HG02884 (cell line): ENCODE measurements around the gene CCDC187.

Experiments
- ATAC-seq: cut with Tn5 transposase; IDR thresholded peaks from one replicate; pipeline ENCODE4 v1.9.1; 2021; ENCODE audit warnings: mild to moderate bottlenecking, moderate library complexity; ENCODE audit not compliant: unreplicated experiment

CCDC187 gene

GRCh38 chr9:136286359-136286986, 17.4 kb downstream of the CCDC187 start:
- no peak for ATAC-seq

- no peak for ATAC-seq
Measured at GRCh38 chr9:136285501-136286358, 18.2 kb downstream of the CCDC187 start.

- ATAC-seq = no peak
Measured at GRCh38 chr9:136284951-136285350, 18.9 kb downstream of the CCDC187 start.

DNA sequence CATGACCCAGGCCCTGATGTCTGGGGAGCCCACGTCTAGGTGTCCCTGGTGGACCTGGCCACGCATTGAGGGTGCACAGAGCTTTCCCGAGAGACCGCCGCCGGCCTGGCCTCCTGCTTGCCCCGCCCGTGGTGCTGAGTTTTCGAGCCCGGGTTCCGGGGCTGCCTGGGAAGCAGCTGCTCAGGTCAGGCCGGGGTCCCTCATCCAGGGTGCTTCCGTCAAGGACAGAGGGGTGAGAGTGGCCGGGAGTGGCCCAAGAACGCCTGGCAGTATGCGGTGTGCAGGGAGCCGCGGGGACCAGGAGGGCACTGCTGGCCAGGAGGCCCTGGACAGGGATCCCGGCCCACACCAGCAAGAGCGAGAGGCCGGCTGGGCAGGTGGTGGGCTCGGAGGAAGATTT, 19.6 kb downstream of the CCDC187 start:
- no peak for ATAC-seq

DNA sequence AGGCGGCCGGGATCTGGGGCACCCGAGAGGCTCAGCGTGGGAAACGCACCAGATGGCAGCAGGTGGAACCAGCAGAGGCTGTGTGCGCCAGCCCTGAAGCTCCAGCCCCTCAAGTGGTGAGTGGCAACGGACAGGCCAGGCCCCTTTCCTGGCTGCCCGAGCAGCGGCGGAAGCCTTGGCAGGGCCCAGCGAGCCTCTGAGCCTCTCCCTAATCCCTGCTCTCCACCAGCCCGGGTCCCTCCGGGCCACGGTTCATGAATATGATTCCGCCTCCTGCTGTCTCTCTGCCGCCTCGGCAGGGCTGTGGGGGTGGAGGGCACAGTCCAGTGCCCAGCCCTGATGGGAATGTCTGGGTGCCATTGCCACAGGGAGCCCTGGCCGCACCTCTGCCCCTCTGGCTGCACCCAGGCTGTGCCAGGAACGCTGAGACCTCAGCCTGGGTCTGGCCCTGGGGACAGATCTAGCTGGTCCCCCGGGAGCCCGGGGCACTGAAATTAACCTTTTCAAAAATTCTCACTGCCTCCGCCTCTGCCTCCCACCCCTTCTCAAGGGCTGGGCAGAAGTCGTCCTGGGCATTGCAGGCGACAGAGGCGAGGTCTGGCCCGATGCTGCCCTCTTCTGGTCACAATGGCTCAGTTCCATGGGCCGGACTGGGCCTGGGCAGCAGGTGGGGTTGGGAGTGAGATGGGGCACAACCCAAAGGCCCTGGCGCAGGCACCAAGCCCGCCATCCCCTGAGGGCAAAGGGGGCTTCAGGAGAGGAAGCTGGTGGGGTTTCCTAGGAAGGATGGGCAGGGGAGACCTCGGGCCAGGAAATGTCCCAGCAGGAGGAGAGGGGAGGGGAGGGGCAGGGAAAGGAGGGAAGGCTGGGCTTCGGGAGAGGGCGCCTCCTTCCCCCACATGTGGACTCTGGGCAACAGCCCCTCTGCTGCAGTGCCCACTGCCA, 20.3 kb downstream of the CCDC187 start:
- no peak for ATAC-seq

DNA sequence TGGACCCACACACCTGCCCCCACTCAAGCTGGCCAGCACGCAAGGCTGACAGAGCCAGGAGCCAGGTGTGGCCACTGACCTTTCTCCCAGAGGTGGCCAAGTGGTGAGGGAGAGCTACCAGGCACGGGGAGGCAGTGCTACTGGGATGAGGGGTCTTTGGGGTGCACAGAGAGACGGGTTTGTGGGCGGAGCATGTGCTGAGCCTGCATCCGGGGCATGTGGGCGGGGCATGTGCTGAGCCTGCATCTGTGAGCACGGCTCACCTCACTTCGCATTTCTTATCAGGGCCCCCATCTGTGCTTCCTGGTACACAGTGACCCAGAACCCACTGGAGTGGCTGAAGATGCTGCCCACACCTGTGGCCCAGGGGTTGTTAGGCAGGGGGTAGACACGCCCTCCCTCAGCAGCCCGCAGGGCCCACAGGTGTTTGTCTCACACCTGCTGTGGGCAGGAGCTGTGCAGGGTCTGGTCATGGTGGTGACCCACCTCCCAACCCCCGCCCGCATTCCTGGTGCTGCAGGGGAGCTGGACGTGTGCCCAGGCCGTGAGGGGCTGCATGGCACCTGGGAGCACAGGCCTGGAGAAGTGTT, 21.5 kb downstream of the CCDC187 start:
- no peak for ATAC-seq

- ATAC-seq = no peak
Measured at GRCh38 chr9:136281421-136282271, 22.2 kb downstream of the CCDC187 start.

GRCh38 chr9:136280535-136281315, 23.2 kb downstream of the CCDC187 start:
- ATAC-seq = no peak

DNA sequence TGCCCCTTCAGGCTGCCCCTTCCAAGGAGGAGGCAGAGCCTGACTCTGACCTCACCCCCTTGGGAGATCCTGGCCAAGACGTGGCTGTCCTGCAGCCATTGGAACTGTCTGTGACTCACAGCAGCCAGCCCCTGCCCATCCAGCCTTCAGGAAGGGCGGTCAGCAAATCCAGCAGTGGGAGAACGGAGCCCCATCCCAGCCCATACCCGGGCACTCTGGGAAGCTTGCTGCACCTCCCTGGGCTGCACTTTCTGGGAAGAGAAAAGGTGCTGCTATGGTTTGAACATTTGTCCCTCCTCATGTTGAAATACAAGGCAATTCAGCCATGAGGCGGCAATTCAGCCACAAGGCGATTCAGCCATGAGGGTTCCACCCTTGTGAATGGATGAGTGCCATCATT, 24.4 kb downstream of the CCDC187 start:
- ATAC-seq = no peak

DNA sequence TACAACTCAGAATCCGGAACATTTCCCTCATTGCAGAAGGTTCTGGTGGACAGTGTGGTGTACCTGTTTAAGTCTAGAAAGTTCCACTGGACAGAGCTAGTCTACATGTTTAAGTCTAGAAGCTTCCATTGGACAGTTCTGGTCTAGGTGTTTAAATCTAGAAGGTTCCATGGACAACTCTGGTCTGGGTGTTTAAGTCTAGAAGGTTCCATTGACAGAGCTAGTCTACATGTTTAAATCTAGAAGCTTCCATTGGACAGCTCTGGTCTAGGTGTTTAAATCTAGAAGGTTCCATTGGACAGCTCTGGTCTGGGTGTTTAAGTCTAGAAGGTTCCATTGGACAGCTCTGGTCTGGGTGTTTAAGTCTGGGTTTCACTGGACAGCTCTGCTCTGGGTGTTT, 25.0 kb downstream of the CCDC187 start:
- no peak for ATAC-seq

GRCh38 chr9:136278221-136278620, 25.7 kb downstream of the CCDC187 start:
- no peak for ATAC-seq

- no peak for ATAC-seq
Measured at GRCh38 chr9:136277746-136278145, 26.1 kb downstream of the CCDC187 start.

GRCh38 chr9:136276716-136277115, 27.2 kb downstream of the CCDC187 start:
- no peak for ATAC-seq

DNA sequence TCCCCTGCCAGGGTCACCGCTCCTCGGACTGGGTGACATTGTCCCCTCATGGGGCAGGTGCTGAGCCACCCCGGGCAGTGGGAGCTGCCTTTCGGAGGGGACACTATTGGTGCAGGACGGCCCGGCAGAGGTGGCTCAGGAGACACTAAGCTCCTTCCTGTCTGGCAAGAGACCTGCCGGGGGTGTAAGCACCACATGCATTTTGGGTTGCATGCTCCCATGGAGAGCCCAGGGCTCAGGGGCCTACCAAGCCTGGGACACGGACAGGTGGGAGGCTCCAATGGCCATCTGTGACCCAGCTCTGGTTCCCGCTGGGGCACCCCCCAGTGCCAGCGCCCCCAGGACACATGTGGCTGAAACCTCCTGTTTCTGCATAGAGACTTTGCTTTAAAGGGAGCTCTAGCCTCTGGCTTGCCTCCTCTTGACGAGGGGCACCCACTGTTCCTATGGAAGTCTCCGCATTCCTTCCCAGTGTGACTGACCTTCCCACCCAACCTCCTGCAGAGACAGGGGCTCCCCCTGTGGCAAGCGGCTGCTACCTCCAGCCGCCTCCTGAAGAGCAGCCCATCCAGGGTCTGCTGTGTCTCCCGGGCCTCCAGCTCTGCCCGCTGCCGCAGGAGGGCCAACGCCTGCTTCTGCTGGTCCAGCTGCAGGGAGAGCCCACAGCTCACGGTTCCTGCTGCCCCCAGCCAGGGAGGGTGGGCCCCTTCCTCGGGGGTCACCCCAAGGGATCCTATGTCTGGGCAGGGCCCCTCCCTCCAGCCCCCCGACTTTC, 28.1 kb downstream of the CCDC187 start:
- ATAC-seq = no peak

GRCh38 chr9:136274786-136275654, 28.9 kb downstream of the CCDC187 start:
- ATAC-seq = no peak

DNA sequence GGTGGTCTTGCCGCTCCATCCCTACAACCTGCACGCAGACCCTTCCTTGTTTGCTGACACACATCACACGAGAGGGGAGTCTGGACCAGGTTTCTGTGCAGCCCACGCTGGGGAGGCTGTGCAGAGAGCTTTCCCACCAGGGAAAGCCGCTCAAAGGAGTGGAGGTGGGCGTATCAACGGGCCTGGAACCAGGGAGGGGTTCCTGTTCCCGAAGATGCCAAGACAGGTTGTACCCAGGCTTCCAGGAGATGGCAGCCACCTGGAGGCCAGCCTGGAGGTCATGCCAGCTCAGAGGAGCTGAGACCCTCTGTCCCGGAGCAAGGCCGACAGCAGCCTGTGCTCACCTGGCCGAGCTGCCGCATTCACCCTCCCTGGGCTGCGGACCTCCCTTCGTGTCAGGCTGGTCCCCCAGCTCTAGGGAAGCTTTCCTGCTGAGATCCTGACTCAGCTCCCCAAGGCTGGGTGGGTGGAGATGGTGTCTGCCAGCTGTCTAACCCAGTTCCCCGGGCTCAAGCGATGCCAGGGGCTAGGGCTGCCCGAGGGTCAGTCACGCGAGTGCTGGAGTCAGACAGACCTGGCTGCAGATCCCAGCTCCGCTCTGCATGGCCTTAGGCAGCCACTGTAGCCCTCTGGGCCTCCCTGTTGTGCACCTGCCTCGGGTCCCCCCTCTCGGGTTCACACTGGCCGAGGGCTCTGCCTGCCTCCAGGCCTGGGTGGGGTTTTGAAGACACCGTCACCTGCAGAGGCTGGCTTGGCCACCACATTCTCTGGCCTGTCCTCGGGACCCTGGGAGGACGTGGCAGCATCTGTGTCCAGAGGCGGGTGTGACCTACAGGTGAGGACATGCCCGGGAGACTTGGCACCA, 29.7 kb downstream of the CCDC187 start:
- ATAC-seq = no peak
